Naive thymus-derived CD8-positive, alpha-beta T cell (primary cell): ENCODE measurements around the gene DGLUCY. TPM values are rescaled to one million over a fixed set of nuclear protein-coding genes. Genes with fewer than 3 reads are reported as not detected.
"Not testable (repeated sequence)": the region's sequence is repeated elsewhere in the genome, so short reads cannot be mapped to it uniquely, and the experiment has no call there.

ENCODE experiments used
- ATAC-seq, 2 donors: fragments of 150-1000 bp; cut with Tn5 transposase in 1 of 2; sonication (Bioruptor Pico), chemical (Tn5 transposase) in 1 of 2; 1 replicate in 1 of 2; 2 replicates in 1 of 2; pipeline ENCODE4 v1.10.0; 2021; ENCODE audit warnings: mild to moderate bottlenecking in 2 of 2, moderate library complexity in 2 of 2
- POLR2A ChIA-PET: fragments of 350-600 bp; sonication (Branson Sonifier 250); formaldehyde crosslinking; loops from one replicate; lab custom pipeline; 2021; ENCODE audit warnings: antibody characterized with exemption; lab: Charles Lee
- DNase-seq, 10 donors: peaks; one replicate each; pipeline versions ENCODE4 v3.0.0 to v3.0.0-alpha.2; 2020 to 2022
- H3K27ac Mint-ChIP-seq, 10 donors: one replicate each; pipeline ENCODE4 v1.8.0; 2020 to 2022; ENCODE audit warnings: mild to moderate bottlenecking in 10 of 10, mixed read lengths in 10 of 10, moderate library complexity in 4 of 10, inconsistent platforms in 1 of 10
- H3K27me3 Mint-ChIP-seq, 5 donors: one replicate each; pipeline ENCODE4 v1.8.0; 2021 to 2022; ENCODE audit warnings: mixed read lengths in 5 of 5
- H3K36me3 Mint-ChIP-seq, 3 donors: one replicate each; pipeline ENCODE4 v1.8.0; 2020 to 2022; ENCODE audit warnings: mixed read lengths in 3 of 3, mild to moderate bottlenecking in 2 of 3, inconsistent platforms in 1 of 3
- H3K4me1 Mint-ChIP-seq, 4 donors: one replicate each; pipeline ENCODE4 v1.8.0; 2021 to 2022; ENCODE audit warnings: mixed read lengths in 4 of 4
- H3K4me3 Mint-ChIP-seq, 10 donors: one replicate each; pipeline ENCODE4 v1.8.0; 2020 to 2022; ENCODE audit warnings: mild to moderate bottlenecking in 10 of 10, mixed read lengths in 10 of 10, moderate library complexity in 6 of 10, inconsistent platforms in 1 of 10
- H3K9me3 Mint-ChIP-seq, 9 donors: one replicate each; pipeline ENCODE4 v1.8.0; 2020 to 2022; ENCODE audit warnings: mixed read lengths in 9 of 9, mild to moderate bottlenecking in 3 of 9, inconsistent platforms in 1 of 9, moderate library complexity in 1 of 9
- polyA plus RNA-seq, 3 donors: library from polyadenylated mRNA; unstranded; fragments of 300-500 nt; fragmentation: Illumina TruSeq; gene quantifications; one replicate each; pipeline ENCODE4 v1.2.3, GENCODE V29; 2021
- total RNA-seq, 8 experiments: library from RNA in 2 of 8; stranded (reverse) in 2 of 8; gene quantifications; one replicate each; pipeline ENCODE4 v1.2.3 and lab custom pipeline; 2021 to 2026

DGLUCY gene
- total and polyA plus RNA-seq, 5 experiments from 2014 or later: 24.9 to 83.9 (median 38.5) TPM

DNA sequence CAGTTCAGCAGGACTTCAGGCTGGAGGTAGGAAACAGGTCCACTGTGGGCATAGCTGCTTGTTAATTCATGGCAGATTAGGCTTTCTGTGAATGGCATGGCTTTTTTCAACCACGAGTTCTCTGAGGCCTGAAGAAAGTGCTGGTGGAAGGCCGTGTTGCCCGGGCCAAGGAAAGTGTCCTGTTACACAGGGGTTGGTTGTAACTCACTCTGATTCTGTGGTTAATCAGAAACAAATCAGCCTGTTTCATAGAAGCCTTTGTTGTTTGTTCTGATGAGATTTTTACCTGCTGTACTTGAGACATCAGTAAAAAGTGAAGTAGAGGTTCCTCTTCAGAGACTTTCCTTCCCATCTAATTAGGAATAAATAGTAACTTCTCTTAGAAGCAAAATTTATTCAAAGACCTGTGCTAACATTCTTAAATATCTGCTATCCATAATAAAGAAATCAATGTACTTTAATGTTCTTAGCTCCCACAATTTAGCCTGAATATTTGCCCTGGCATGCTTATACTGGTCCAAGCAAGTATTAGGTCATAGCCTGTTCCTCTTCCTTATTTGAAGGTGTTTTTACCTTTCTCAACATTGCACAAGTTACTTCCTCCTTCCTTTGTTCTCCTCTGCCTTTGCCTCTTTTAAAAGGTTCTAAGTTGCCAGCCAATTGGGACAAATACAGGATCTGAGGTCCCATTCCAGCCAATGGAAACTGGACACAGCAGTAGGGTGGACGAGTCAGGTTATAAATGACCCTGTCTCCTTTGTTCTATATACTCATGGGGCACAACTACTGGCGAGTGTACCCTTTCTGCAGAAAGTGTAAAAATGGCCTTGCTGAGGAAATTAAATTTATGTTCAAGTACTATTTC, 10.8 kb downstream of the DGLUCY start:
- Mint-ChIP-seq H3K27ac (peak overlapping the region in 7 of 10 donors; percentile 15 to 86 (median 48)), H3K4me1 (peaks cover 18 to 61% (median 45%) of the 10 kb centered on the region in 4 donors), H3K36me3 (peaks cover 0 to 61% (median 41%) of the 10 kb centered on the region in 3 donors), H3K4me3 (peak overlapping the region in 1 of 10 donors; percentile 23)
- DNase-seq, POLR2A ChIA-PET, H3K9me3 Mint-ChIP-seq, ATAC-seq, H3K27me3 Mint-ChIP-seq: not testable (repeated sequence)

DNA sequence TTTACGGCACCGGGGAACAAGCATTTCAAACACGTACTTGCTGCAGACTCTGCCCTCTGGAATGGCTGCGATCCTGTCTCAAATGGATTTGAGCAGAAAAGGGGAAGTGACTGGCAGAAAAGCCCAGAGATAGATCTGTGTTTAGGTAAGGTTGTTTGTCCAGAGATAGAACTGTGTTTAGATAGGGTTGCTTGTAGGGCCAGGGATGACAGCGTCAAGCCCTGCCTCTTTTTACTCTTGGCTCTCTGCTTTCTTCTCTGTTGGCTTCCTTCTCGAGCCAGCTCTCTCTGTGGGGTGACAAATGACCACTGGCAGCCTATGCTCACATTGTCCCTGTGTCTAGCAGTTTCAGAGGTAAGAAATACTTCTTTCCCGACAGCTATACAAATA, 11.4 kb downstream of the DGLUCY start:
- peaks cover 0 to 3% (median 0%) of the 10 kb centered on the region in 9 donors for H3K9me3 Mint-ChIP-seq

DNA sequence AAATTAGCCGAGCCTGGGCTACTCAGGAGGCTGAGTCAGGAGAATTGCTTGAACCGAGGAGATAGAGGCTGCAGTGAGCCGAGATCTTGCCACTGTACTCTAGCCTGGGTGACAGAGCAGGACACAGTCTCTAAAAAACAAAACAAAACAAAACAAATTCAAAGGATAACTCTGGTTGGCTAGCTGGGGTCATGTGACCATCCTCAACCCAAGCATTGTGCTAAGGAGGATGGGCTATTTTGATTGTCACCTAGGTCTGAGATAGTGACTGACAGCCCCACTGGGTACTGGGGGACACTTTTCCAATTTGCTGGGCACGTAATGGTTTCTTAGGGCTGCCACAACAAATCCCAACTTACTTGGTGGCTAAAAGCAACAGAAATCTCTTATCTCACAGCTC, 11.9 kb downstream of the DGLUCY start:
- ATAC-seq (no peak), DNase-seq (no peak)
- H3K4me1 Mint-ChIP-seq: peaks cover 14 to 51% (median 36%) of the 10 kb centered on the region in 4 donors
- peak overlapping the region in 4 of 10 donors; percentile 14 to 61 (median 37) for H3K27ac Mint-ChIP-seq
- no peak overlapping the region for H3K4me3 Mint-ChIP-seq
- H3K27me3 Mint-ChIP-seq: no peaks in the 10 kb centered on the region
- peaks cover 0 to 63% (median 34%) of the 10 kb centered on the region in 3 donors for H3K36me3 Mint-ChIP-seq
- POLR2A ChIA-PET: no interaction called here
- peaks cover 0 to 3% (median 0%) of the 10 kb centered on the region in 9 donors for H3K9me3 Mint-ChIP-seq

More for the DNA sequence above, 11.4 kb downstream of the DGLUCY start:
- H3K27me3 Mint-ChIP-seq: no peaks in the 10 kb centered on the region
- ATAC-seq: no peak
- H3K4me1 Mint-ChIP-seq: peaks cover 16 to 55% (median 39%) of the 10 kb centered on the region in 4 donors
- H3K27ac Mint-ChIP-seq: peak overlapping the region in 7 of 10 donors; percentile 6 to 86 (median 61)
- no peak for DNase-seq
- POLR2A ChIA-PET: no interaction called here
- peaks cover 0 to 62% (median 36%) of the 10 kb centered on the region in 3 donors for H3K36me3 Mint-ChIP-seq
- H3K4me3 Mint-ChIP-seq: no peak overlapping the region

DNA sequence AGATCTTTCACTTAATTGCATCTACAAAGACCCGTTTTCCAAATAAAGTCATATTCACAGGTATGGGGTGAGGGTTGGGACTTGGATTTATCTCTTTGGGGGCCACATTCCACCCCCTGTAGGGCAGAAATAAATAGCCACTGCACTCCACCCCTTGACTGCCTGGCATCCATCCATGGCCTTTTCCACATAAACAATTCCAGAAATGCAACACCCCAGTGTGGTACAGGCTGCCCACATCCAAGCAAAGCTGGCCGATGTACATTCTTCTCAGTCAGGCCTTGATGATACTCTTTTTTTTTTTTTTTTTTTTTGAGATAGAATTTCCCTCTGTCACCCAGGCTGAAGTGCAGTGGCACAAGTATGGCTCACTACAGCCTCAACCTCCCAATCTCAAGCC, 12.9 kb downstream of the DGLUCY start:
- peaks cover 0 to 65% (median 33%) of the 10 kb centered on the region in 3 donors for H3K36me3 Mint-ChIP-seq
- POLR2A ChIA-PET: interaction anchor here (0.6 to 1.2 kb wide), 4 partner anchors 12 to 225 kb away, joined by 3 to 6 read pairs (median 3); partner anchors contain the start of gene RPS6KA5
- H3K27ac Mint-ChIP-seq: peak overlapping the region in 2 of 10 donors; percentile 14 to 70
- peaks cover 0 to 3% (median 0%) of the 10 kb centered on the region in 9 donors for H3K9me3 Mint-ChIP-seq
- DNase-seq: no peak
- H3K4me3 Mint-ChIP-seq: no peak overlapping the region
- peaks cover 8 to 42% (median 27%) of the 10 kb centered on the region in 4 donors for H3K4me1 Mint-ChIP-seq
- H3K27me3 Mint-ChIP-seq: no peaks in the 10 kb centered on the region
- ATAC-seq: no peak

DNA sequence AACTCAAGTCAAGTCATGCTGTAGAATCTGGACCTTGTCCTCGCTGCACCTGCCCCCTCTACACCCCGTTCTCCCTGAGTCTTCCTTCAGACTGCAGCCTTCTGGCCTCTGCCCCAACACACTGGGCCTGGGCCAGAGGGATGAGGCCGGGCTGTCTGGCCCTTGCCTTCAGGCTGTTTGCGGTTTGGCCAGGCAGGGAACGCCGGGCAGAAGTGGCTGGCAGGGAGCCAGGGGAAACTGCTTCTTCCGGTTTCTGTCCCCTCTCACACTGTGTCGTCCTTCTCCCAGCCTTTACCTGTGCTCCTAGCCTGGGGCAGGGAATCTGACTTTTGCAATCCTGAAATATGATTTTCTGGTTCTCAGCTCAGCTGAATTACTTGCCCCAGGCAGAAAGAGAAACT, 13.5 kb downstream of the DGLUCY start:
- DNase-seq (no peak), ATAC-seq (no peak)
- Mint-ChIP-seq H3K27me3 (no peaks in the 10 kb centered on the region), H3K4me1 (peaks cover 8 to 41% (median 26%) of the 10 kb centered on the region in 4 donors), H3K9me3 (peaks cover 0 to 3% (median 0%) of the 10 kb centered on the region in 9 donors), H3K27ac (peak overlapping the region in 2 of 10 donors; percentile 14 to 47), H3K36me3 (peaks cover 0 to 68% (median 33%) of the 10 kb centered on the region in 3 donors), H3K4me3 (no peak overlapping the region)
- POLR2A ChIA-PET: interaction anchor here (1.0 to 1.2 kb wide), 2 partner anchors 13 to 67 kb away, joined by 3 read pairs; partner anchors contain the start of gene RPS6KA5

DNA sequence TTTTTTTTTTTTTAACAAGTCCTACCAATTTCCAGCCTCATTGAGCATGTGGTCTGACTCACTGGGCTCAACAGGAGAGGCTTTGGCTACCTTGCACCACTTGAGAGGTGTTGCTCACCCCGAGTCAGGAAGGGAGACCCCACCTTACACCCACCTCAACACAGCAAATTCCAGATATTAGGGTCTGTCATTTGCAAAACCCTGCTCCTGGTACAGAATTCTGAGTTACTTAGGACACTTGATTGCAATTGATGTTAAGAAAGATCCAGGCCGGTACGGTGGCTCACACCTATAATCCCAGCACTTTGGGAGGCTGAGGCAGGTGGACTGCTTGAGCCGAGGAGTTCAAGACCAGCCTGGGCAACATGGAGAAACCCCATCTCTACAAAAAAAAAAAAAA, 14.1 kb downstream of the DGLUCY start:
- peaks cover 0 to 3% (median 0%) of the 10 kb centered on the region in 9 donors for H3K9me3 Mint-ChIP-seq
- H3K4me1 Mint-ChIP-seq: peaks cover 8 to 37% (median 25%) of the 10 kb centered on the region in 4 donors
- H3K27ac Mint-ChIP-seq: peak overlapping the region in 4 of 10 donors; percentile 2 to 47 (median 24)
- H3K36me3 Mint-ChIP-seq: peaks cover 0 to 70% (median 33%) of the 10 kb centered on the region in 3 donors
- no peak overlapping the region for H3K4me3 Mint-ChIP-seq
- ATAC-seq: no peak
- no peak for DNase-seq
- POLR2A ChIA-PET: interaction anchor here (1.2 kb wide), 1 partner anchor 67 kb away, joined by 3 read pairs; the partner anchor contains the start of gene RPS6KA5
- no peaks in the 10 kb centered on the region for H3K27me3 Mint-ChIP-seq

DNA sequence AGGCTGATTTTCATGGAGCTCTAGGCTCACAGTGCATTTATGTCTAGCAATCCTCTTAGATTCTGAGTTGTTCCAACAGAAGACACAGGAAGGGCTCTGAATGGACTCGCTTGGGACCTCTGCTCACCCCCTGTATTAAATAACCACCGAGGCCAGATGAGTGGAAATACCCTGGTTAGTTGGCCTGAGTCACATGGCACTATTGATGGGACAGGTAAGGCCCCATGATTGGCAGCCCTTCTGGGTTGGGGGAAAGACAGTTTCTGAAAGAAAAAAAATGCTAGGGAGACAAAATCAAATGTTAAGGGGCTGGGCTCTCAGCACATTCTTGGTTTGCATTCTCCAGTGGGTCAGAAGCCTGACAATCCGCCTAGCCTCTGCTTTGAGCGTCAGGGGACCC, 14.8 kb downstream of the DGLUCY start:
- POLR2A ChIA-PET: no interaction called here
- peaks cover 0 to 3% (median 0%) of the 10 kb centered on the region in 9 donors for H3K9me3 Mint-ChIP-seq

DNA sequence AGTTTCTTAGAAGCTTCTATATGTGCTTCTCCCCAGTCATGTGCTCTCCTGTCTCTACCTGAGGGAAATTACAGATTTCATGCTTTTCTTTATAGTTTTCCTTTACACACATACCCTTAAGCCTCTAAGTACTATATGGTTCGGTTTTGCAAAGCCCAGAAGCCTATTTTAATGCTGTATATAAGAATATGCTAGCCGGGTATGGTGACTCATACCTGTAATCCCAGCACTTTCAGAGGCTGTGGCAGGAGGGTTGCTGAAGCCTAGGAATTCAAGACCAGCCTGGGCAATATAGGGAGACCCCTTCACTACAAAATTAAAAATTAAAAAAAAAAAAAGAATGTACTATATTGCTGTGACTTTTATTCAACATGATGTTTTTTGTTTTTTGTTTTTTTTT, 15.4 kb downstream of the DGLUCY start:
- Mint-ChIP-seq H3K4me1 (peaks cover 8 to 26% (median 19%) of the 10 kb centered on the region in 4 donors), H3K27me3 (no peaks in the 10 kb centered on the region), H3K27ac (peak overlapping the region in 3 of 10 donors; percentile 47 to 72 (median 47)), H3K9me3 (peaks cover 0 to 3% (median 0%) of the 10 kb centered on the region in 9 donors), H3K36me3 (peaks cover 0 to 73% (median 28%) of the 10 kb centered on the region in 3 donors), H3K4me3 (no peak overlapping the region)
- ATAC-seq (no peak), DNase-seq (no peak)
- POLR2A ChIA-PET: no interaction called here

More for the DNA sequence above, 14.8 kb downstream of the DGLUCY start:
- H3K36me3 Mint-ChIP-seq: peaks cover 0 to 72% (median 29%) of the 10 kb centered on the region in 3 donors
- no peak for DNase-seq
- peak overlapping the region in 7 of 10 donors; percentile 35 to 83 (median 47) for H3K27ac Mint-ChIP-seq
- H3K4me1 Mint-ChIP-seq: peaks cover 8 to 31% (median 22%) of the 10 kb centered on the region in 4 donors
- H3K4me3 Mint-ChIP-seq: no peak overlapping the region
- no peak for ATAC-seq
- H3K27me3 Mint-ChIP-seq: no peaks in the 10 kb centered on the region

DNA sequence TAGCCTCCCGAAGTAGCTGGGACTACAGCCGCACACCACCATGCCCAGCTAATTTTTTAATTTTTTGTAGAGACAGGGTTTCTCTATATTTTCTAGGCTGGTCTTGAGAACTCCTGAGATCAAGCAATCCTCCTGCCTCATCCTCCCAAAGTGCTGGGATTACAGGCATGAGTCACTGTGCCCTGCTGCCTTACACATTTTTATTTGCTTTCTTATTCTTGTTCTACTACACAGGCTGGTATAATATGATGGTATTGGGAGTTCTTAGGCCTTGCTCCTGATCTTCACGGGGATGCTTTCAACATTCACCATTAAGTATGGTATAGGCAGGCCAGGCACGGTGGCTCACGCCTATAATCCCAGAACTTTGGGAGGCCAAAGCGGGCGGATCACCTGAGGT, 21.2 kb downstream of the DGLUCY start:
- Mint-ChIP-seq H3K4me1 (peaks cover 0 to 18% (median 8%) of the 10 kb centered on the region in 4 donors), H3K27me3 (no peaks in the 10 kb centered on the region), H3K36me3 (peaks cover 0 to 43% (median 2%) of the 10 kb centered on the region in 3 donors), H3K27ac (no peak overlapping the region), H3K4me3 (no peak overlapping the region), H3K9me3 (no peaks in the 10 kb centered on the region)
- POLR2A ChIA-PET: no interaction called here
- ATAC-seq: no peak
- no peak for DNase-seq

DNA sequence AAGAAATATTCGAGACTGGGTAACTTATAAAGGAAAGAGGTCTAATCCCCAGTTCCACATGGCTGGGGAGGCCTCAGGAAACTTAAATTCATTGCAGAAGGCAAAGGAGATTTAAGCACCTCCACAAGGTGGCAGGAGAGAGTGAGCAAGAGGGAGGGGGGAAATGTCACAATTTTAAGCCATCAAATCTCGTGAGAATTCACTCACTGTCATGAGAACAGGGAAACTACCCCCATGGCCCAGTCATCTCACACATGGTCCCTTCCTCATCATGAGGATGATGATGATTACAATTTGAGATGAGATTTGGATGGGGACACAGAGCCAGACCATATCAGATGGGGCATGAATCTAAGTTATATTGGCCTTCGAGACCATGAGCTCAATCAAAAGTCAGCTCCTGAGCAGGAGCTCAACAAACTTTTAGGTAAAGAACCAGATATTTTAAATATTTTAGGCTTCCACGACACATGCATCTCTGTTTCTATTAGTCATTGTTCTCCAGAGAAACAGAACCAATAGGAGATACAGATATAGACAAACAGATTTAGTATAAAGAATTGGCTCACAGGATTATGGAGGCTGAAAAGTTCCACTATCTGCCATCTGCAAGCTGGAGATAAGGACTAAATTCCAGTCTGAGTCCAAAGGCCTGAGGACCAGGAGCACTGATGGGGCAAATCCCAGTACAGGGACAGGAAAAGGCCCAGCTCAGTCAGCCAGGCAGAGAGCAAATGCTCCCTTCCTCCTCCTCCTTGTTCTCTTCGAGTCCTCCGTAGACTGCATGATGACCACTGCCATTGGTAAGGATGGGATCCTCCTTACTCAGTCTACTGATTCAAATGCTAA, 24.9 kb downstream of the DGLUCY start:
- Mint-ChIP-seq H3K27me3 (no peaks in the 10 kb centered on the region), H3K4me3 (no peak overlapping the region), H3K4me1 (peaks cover 5 to 46% (median 24%) of the 10 kb centered on the region in 4 donors), H3K9me3 (no peaks in the 10 kb centered on the region), H3K27ac (peak overlapping the region in 6 of 10 donors; percentile 9 to 46 (median 38)), H3K36me3 (peaks cover 0 to 28% (median 0%) of the 10 kb centered on the region in 3 donors)
- ATAC-seq (peak; percentile 25 to 63), DNase-seq (peak in 9 of 10 donors; percentile 4 to 68 (median 37))
- POLR2A ChIA-PET: interaction anchor here (0.6 to 1.2 kb wide), 2 partner anchors 54 to 78 kb away, joined by 3 to 5 read pairs; partner anchors contain the start of gene RPS6KA5

DNA sequence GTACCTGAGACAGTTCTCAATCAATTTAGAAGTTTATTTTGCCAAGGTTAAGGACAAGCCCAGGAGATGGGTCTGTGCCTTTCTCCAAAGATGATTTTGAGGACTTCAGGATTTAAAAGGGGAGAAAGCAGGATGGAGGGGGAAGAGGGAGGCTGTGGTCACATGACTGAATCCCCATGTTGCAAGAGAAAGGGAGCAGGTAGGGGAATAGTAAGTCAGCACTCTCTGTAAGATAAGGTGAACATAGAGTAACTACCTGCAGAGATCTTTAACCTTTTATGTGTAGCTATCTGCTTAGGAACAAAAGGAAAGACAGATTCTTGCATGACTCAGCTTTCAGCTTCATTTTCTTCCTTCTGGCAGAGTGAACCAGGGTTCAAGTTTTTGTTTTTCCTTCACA, 25.9 kb downstream of the DGLUCY start:
- DNase-seq (no peak), ATAC-seq (no peak)
- Mint-ChIP-seq H3K9me3 (no peaks in the 10 kb centered on the region), H3K4me3 (no peak overlapping the region), H3K36me3 (peaks cover 0 to 31% (median 0%) of the 10 kb centered on the region in 3 donors), H3K4me1 (peaks cover 12 to 56% (median 34%) of the 10 kb centered on the region in 4 donors), H3K27ac (peak overlapping the region in 6 of 10 donors; percentile 25 to 67 (median 48)), H3K27me3 (no peaks in the 10 kb centered on the region)
- POLR2A ChIA-PET: interaction anchor here (0.6 kb wide), 1 partner anchor 1387 kb away, joined by 4 read pairs; no protein-coding TSS in a partner anchor

DNA sequence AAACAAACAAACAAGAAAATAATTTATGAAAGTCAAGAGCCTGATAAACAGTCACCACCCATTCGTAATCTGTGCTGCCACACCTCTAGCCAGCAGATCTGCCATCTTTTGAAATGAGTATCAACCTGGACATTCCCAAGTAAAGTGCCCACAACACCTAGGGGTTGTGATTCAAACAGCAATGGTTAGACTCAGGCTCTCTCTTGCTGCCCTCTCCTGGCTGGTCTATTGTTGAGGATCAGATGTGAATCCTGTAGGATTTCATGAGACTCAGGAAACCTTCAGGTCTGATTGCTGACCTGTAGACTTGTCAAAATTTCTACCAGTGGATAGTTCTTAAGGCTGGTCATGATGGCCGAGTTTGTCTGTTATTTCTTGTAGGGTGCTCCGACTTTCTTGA, 26.8 kb downstream of the DGLUCY start:
- Mint-ChIP-seq H3K27ac (peak overlapping the region in 3 of 10 donors; percentile 44 to 67 (median 61)), H3K36me3 (peaks cover 0 to 33% (median 3%) of the 10 kb centered on the region in 3 donors), H3K9me3 (no peaks in the 10 kb centered on the region), H3K4me3 (no peak overlapping the region), H3K4me1 (peaks cover 10 to 63% (median 39%) of the 10 kb centered on the region in 4 donors), H3K27me3 (no peaks in the 10 kb centered on the region)
- no peak for ATAC-seq
- POLR2A ChIA-PET: no interaction called here
- DNase-seq: peak in 1 of 10 donors; percentile 3
